Measurements from ENCODE around the gene PI4KA.
A peak's percentile ranks its signal among the peaks of the same experiment; 100 is the strongest.
"Not testable (repeated sequence)": the region's sequence is repeated elsewhere in the genome, so short reads cannot be mapped to it uniquely, and the experiment has no call there.

Gene PI4KA

GRCh38 chr22:20775342-20775895 is 83.2 kb downstream of the PI4KA start:
- DNase-seq (ENCODE audit: low read depth): no peak

- no peak for DNase-seq (ENCODE audit: low read depth)
These were observed 83.7 kb downstream of the PI4KA start for GRCh38 chr22:20774882-20775281.

GRCh38 chr22:20773793-20774212 is 84.8 kb downstream of the PI4KA start, which contains the start of gene SERPIND1:
Gene SERPIND1, plus strand, starts transcription at chr22:20774113. Its CDS starts 5,200 bp downstream, at chr22:20779313.
- no peak for DNase-seq (ENCODE audit: low read depth)

GRCh38 chr22:20771918-20772625 is 86.5 kb downstream of the PI4KA start:
- no peak for DNase-seq (ENCODE audit: low read depth)

- DNase-seq (ENCODE audit: low read depth): not testable (repeated sequence)
These were observed 89.2 kb downstream of the PI4KA start for GRCh38 chr22:20769496-20769826.

- DNase-seq (ENCODE audit: low read depth): no peak
These were observed 92.1 kb downstream of the PI4KA start for GRCh38 chr22:20766530-20766929.

GRCh38 chr22:20765938-20766337 is 92.7 kb downstream of the PI4KA start:
- no peak for DNase-seq (ENCODE audit: low read depth)

GRCh38 chr22:20764729-20765128 is 93.9 kb downstream of the PI4KA start:
- DNase-seq (ENCODE audit: low read depth): no peak

GRCh38 chr22:20764471-20764720 is 94.2 kb downstream of the PI4KA start:
- DNase-seq (ENCODE audit: low read depth): no peak

- DNase-seq (ENCODE audit: low read depth): no peak
These were observed 94.8 kb downstream of the PI4KA start for GRCh38 chr22:20763630-20764470.

- DNase-seq (ENCODE audit: low read depth): no peak
These were observed 96.3 kb downstream of the PI4KA start for GRCh38 chr22:20762233-20762796.

GRCh38 chr22:20761536-20761935 is 97.1 kb downstream of the PI4KA start:
- no peak for DNase-seq (ENCODE audit: low read depth)

GRCh38 chr22:20760084-20760483 is 98.5 kb downstream of the PI4KA start:
- DNase-seq (ENCODE audit: low read depth): no peak

GRCh38 chr22:20758688-20759087 is 99.9 kb downstream of the PI4KA start:
- no peak for DNase-seq (ENCODE audit: low read depth)

- no peak for DNase-seq (ENCODE audit: low read depth)
These were observed 101.8 kb downstream of the PI4KA start for GRCh38 chr22:20756846-20757245.

- no peak for DNase-seq (ENCODE audit: low read depth)
These were observed 105.7 kb downstream of the PI4KA start for GRCh38 chr22:20752873-20753272.

GRCh38 chr22:20752104-20752741 is 106.4 kb downstream of the PI4KA start:
- no peak for DNase-seq (ENCODE audit: low read depth)

GRCh38 chr22:20751185-20751851 is 107.3 kb downstream of the PI4KA start:
- DNase-seq (ENCODE audit: low read depth): no peak

- DNase-seq (ENCODE audit: low read depth): peak; percentile 25
These were observed 108.0 kb downstream of the PI4KA start for GRCh38 chr22:20750461-20751184.

GRCh38 chr22:20749453-20749852 is 109.2 kb downstream of the PI4KA start:
- DNase-seq (ENCODE audit: low read depth): no peak

GRCh38 chr22:20748731-20749428 is 109.7 kb downstream of the PI4KA start:
- no peak for DNase-seq (ENCODE audit: low read depth)
